Chondrocyte (in vitro differentiated cells): ENCODE measurements around the gene DUOX1. TPM values are rescaled to one million over a fixed set of nuclear protein-coding genes. Genes with fewer than 3 reads are reported as not detected.
"Not testable (repeated sequence)": the region's sequence is repeated elsewhere in the genome, so short reads cannot be mapped to it uniquely, and the experiment has no call there.

ENCODE experiments used
- DNase-seq: peaks from one replicate; pipeline ENCODE4 v3.0.0; 2021; ENCODE audit warnings: mixed read lengths, low spot score
- H3K27ac Mint-ChIP-seq: one replicate; pipeline ENCODE4 v1.8.0; 2021; ENCODE audit warnings: mild to moderate bottlenecking, moderate library complexity, mixed read lengths; ENCODE audit not compliant: unreplicated experiment
- H3K27me3 Mint-ChIP-seq: 2 replicates; pipeline ENCODE4 v1.8.0; 2021; ENCODE audit warnings: low read depth, mixed read lengths
- H3K36me3 Mint-ChIP-seq: 2 replicates; pipeline ENCODE4 v1.8.0; 2021; ENCODE audit warnings: low read depth, mixed read lengths
- H3K4me1 Mint-ChIP-seq: 2 replicates; pipeline ENCODE4 v1.8.0; 2021; ENCODE audit warnings: low read depth, mild to moderate bottlenecking, mixed read lengths
- H3K4me3 Mint-ChIP-seq: one replicate; pipeline ENCODE4 v1.8.0; 2021; ENCODE audit warnings: mild to moderate bottlenecking, moderate library complexity, mixed read lengths; ENCODE audit not compliant: unreplicated experiment
- H3K9me3 Mint-ChIP-seq: 2 replicates; pipeline ENCODE4 v1.8.0; 2021; ENCODE audit warnings: low read depth, mixed read lengths
- total RNA-seq: library from RNA; stranded (reverse); gene quantifications from 3 replicates; pipeline ENCODE4 v1.2.1, GENCODE V29; 2021
- TF ChIP-seq, protein P1 (sequence below): fragments of 200-600 bp; sonication (generic); IDR thresholded peaks from 2 replicates; pipeline ENCODE4 v1.5.0; 2021; ENCODE audit warnings: antibody characterized with exemption, mild to moderate bottlenecking, moderate library complexity

DUOX1 gene
- total RNA-seq, 1 donor from 2014 or later = not detected

DNA sequence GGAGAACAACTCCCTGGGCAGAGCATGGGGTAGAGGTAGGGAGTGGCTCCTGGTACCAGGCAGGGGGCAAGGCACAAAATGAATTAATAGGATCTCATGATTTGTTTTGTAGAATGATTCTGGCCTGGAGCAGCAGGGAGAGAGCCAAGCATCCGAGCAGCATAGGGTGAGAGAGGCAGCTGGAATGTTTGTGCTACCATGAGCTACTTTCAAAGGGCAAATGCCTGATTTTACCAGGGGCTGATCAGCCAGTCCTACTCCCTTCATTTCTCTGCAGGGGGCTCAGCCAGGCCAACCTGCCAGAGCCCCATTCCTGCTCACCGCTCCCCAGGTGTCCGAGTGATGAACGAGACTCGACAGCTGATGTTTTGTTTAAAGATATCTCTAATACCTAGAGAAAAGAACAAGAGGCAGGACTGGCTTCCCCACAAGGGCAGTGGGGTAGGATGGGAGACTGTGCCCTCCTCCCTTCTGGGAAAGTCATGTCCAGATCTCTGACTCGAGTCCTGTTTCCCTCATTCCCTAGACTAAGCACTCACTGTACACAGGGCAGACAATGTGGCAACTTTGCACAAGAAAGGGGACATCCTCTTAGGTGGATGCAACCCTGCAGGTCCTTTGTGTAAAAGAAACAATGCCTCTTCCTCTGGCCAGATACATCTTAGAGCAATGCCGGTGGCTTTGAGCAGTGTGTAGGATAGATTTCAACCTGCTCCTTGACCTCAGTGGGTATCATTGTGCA lies 28.7 kb upstream of the DUOX1 start:
- no peaks in the 10 kb centered on the region for H3K36me3 Mint-ChIP-seq
- peaks cover 23% of the 10 kb centered on the region for H3K27me3 Mint-ChIP-seq
- TF ChIP-seq, protein P1, sequence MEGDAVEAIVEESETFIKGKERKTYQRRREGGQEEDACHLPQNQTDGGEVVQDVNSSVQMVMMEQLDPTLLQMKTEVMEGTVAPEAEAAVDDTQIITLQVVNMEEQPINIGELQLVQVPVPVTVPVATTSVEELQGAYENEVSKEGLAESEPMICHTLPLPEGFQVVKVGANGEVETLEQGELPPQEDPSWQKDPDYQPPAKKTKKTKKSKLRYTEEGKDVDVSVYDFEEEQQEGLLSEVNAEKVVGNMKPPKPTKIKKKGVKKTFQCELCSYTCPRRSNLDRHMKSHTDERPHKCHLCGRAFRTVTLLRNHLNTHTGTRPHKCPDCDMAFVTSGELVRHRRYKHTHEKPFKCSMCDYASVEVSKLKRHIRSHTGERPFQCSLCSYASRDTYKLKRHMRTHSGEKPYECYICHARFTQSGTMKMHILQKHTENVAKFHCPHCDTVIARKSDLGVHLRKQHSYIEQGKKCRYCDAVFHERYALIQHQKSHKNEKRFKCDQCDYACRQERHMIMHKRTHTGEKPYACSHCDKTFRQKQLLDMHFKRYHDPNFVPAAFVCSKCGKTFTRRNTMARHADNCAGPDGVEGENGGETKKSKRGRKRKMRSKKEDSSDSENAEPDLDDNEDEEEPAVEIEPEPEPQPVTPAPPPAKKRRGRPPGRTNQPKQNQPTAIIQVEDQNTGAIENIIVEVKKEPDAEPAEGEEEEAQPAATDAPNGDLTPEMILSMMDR = no peak
- H3K27ac Mint-ChIP-seq = no peak overlapping the region
- no peaks in the 10 kb centered on the region for H3K9me3 Mint-ChIP-seq
- H3K4me3 Mint-ChIP-seq = no peak overlapping the region
- DNase-seq = no peak
- no peaks in the 10 kb centered on the region for H3K4me1 Mint-ChIP-seq

DNA sequence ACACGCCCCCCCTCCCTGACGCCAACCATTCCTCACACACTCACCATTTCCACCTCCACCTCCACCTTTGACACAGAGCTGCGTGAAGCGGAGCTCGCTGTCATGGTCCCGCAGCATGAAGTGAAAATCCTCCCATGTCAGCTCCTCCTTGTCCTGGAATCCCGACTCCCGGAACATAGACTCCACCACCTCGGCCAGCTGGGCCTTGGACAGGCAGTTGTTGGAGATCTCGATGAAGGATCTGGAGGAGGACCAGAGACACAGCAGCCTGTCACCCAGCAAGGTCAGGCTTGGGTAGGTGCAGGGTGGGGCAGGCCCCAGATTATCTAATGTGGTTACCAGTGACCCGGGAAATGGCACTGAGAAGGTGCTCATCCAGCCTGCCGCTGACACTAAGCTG lies 28.0 kb upstream of the DUOX1 start:
- no peak for DNase-seq
- Mint-ChIP-seq H3K9me3 (no peaks in the 10 kb centered on the region), H3K4me3 (no peak overlapping the region), H3K36me3 (no peaks in the 10 kb centered on the region), H3K4me1 (no peaks in the 10 kb centered on the region), H3K27ac (no peak overlapping the region), H3K27me3 (peaks cover 27% of the 10 kb centered on the region)
- TF ChIP-seq, protein P1 = no peak

DNA sequence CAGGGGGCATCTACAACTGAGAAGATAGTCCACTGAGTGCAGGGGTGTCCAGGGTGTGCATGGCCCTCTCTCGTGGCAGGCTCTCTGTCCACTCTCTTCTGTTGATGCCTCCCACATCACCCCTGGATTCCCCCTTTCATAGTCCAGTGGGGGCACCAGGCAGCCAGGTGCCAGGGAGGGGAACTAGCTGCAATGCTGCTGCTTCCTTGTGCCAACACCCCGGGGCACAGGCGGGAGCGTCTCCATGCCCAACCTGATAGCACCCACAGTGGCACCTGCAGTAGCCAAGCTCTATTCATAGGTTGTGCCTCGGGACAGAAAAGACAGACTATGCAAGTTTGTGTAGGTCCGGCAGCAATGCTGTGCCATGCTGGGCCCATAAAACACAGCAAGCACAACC lies 27.6 kb upstream of the DUOX1 start:
- Mint-ChIP-seq H3K27me3 (peaks cover 29% of the 10 kb centered on the region), H3K4me1 (no peaks in the 10 kb centered on the region), H3K4me3 (no peak overlapping the region), H3K36me3 (no peaks in the 10 kb centered on the region), H3K9me3 (no peaks in the 10 kb centered on the region), H3K27ac (no peak overlapping the region)
- no peak for DNase-seq
- TF ChIP-seq, protein P1 = no peak

DNA sequence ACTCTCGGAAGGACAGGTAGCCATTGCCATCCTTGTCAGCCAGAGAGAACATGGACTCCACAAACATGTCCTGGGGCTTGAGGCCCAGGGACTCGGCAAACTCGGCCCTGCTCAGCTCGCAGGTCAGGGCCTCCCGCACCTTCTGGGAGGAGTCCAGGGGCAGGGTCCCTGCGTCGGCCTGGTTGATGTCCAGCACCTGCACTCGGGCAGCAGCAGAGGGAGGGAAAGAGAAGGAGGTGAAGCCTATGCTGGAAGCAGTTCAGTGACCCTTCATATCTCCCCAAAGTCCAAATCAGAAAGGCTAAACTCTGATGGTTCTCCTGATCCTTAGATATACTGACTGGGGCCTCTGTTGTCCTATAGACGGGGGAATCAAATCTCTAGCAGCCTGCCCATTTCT lies 25.6 kb upstream of the DUOX1 start:
- H3K4me3 Mint-ChIP-seq, H3K36me3 Mint-ChIP-seq, H3K9me3 Mint-ChIP-seq, DNase-seq, H3K27ac Mint-ChIP-seq, H3K4me1 Mint-ChIP-seq: not testable (repeated sequence)
- H3K27me3 Mint-ChIP-seq = peaks cover 31% of the 10 kb centered on the region

DNA sequence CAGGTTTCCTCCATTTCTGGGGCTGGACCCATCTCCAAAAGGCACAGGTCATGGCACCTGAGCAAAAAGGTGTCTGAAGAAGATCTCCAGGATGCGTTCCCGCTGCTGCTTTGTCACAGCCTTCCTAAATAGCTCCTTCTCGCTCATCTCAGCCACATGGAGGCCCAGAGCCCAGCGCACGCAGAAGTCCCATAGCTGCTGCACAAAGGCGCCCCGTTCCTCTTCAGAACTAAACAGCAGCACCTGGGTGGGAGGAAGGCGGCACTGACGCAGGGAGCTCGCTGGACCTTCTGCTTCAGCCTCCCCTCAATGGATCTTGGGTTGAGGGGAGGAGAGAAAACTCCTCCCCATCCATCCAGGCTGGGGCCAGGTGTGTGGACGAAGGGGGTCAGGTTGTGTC lies 24.2 kb upstream of the DUOX1 start:
- TF ChIP-seq, protein P1 = no peak
- Mint-ChIP-seq H3K9me3 (no peaks in the 10 kb centered on the region), H3K4me1 (no peaks in the 10 kb centered on the region), H3K27ac (no peak overlapping the region), H3K4me3 (no peak overlapping the region), H3K36me3 (no peaks in the 10 kb centered on the region), H3K27me3 (peaks cover 39% of the 10 kb centered on the region)
- no peak for DNase-seq
